ENCODE results near the gene SCGB1D4.

SCGB1D4 gene

GRCh38 chr11:62306227-62306626, 7.4 kb upstream of the SCGB1D4 start:
- in situ Hi-C loops (cut with MboI; ENCODE audit: low pct_unique_long_range_greater_than_20kb, low sequenced_read_pairs): no loop called here

DNA sequence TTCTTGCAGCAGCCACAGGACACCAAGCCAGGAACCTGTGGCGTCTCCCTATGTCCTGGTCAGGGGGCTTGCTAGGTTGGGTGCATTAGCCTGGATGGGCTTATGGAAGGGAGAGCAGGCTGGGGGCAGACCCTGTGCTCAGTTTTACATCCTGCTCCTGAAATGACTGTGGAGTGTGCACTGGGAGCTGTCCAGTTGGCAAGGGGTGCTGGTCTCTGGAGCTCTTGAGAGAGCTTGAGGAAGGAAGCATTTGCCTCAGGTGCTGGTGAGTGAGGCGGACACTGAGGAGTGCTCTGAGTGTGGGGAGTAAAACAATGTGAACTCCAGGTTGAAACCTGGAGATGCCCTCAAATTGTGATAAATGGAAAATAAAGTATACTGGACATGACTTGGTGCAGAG, 3.4 kb downstream of the SCGB1D4 start:
- DNase-seq: peak; percentile 18
- in situ Hi-C loops (cut with MboI; ENCODE audit: low pct_unique_long_range_greater_than_20kb, low sequenced_read_pairs): no loop called here

More at GRCh38 chr11:62306227-62306626, 7.4 kb upstream of the SCGB1D4 start:
- no peak for DNase-seq

- in situ Hi-C loops (cut with MboI; ENCODE audit: low pct_unique_long_range_greater_than_20kb, low sequenced_read_pairs): no loop called here
- DNase-seq: no peak
Observed at GRCh38 chr11:62280452-62280851, 18.4 kb downstream of the SCGB1D4 start.

- in situ Hi-C loops (cut with MboI; ENCODE audit: low pct_unique_long_range_greater_than_20kb, low sequenced_read_pairs): no loop called here
- DNase-seq: no peak
Observed at GRCh38 chr11:62273789-62274275, 25.0 kb downstream of the SCGB1D4 start.

- DNase-seq: no peak
- in situ Hi-C loops (cut with MboI; ENCODE audit: low pct_unique_long_range_greater_than_20kb, low sequenced_read_pairs): no loop called here
Observed at GRCh38 chr11:62273284-62273683, 25.6 kb downstream of the SCGB1D4 start.

- in situ Hi-C loops (cut with MboI; ENCODE audit: low pct_unique_long_range_greater_than_20kb, low sequenced_read_pairs): no loop called here
Observed at GRCh38 chr11:62269654-62270278, 29.1 kb downstream of the SCGB1D4 start, which contains the start of gene SCGB2A2. Gene SCGB2A2, plus strand, starts transcription at chr11:62270158. Its CDS starts 59 bp downstream, at chr11:62270217.

DNA sequence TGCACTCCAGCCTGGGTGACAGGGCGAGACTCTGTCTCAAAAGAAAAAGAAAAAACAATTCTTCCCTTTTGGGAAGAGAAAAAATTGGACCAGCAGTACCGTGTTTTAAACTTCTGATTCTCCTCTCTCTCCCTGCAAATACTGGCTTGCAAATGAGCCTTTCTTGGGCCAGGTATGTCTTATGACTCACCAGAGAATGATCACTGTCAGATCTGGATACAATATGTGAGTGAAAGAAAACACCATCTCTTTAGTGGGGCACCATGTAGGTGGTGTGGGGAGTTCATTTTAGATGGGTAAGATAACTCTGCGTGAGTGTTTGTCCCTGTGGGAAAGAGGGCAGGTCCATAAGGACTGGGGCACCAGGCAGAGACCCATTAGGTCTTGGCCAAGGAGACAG, 31.3 kb downstream of the SCGB1D4 start:
- in situ Hi-C loops (cut with MboI; ENCODE audit: low pct_unique_long_range_greater_than_20kb, low sequenced_read_pairs): no loop called here
- DNase-seq: no peak

More at GRCh38 chr11:62269654-62270278, 29.1 kb downstream of the SCGB1D4 start, which contains the start of gene SCGB2A2:
- no peak for DNase-seq

DNA sequence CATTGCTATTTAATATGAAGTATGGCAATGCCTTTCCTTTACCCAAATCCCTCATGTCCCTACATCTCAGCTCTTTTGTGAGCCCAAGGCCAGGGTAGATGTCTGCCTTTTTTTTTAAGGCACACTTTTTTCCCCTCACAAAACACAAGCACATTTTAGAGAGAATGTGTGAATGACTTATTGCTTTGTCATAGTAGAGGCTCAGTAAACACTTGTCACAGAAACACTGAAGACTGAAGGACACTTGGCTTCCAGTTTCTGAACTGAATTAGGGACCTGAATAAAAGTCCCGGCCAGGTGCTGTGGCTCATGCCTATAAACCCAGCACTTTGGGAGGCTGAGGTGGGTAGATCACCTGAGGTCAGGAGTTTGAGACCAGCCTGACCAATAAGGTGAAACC, 31.8 kb downstream of the SCGB1D4 start:
- in situ Hi-C loops (cut with MboI; ENCODE audit: low pct_unique_long_range_greater_than_20kb, low sequenced_read_pairs): no loop called here
- no peak for DNase-seq

- in situ Hi-C loops (cut with MboI; ENCODE audit: low pct_unique_long_range_greater_than_20kb, low sequenced_read_pairs): no loop called here
- no peak for DNase-seq
Observed at GRCh38 chr11:62266558-62266957, 32.3 kb downstream of the SCGB1D4 start.

DNA sequence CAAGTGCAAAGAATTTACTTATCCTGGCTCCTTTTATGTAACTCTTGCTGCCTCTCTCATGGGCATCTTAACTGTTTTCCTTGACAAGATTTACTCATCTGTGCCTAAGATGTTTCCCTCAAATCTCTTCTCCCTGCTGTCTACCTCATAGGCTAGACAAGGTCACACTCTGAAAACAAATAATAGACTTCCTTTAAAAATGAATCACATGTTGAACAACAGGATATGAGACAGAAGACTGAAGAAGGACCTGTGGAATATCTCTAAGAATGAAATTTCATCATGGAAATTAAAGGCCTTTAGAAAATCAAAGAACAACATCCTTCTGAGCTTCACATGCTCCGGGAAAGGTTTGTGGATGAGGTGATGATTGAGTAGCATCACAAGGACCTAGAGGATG, 34.9 kb downstream of the SCGB1D4 start:
- in situ Hi-C loops (cut with MboI; ENCODE audit: low pct_unique_long_range_greater_than_20kb, low sequenced_read_pairs): no loop called here
- no peak for DNase-seq

DNA sequence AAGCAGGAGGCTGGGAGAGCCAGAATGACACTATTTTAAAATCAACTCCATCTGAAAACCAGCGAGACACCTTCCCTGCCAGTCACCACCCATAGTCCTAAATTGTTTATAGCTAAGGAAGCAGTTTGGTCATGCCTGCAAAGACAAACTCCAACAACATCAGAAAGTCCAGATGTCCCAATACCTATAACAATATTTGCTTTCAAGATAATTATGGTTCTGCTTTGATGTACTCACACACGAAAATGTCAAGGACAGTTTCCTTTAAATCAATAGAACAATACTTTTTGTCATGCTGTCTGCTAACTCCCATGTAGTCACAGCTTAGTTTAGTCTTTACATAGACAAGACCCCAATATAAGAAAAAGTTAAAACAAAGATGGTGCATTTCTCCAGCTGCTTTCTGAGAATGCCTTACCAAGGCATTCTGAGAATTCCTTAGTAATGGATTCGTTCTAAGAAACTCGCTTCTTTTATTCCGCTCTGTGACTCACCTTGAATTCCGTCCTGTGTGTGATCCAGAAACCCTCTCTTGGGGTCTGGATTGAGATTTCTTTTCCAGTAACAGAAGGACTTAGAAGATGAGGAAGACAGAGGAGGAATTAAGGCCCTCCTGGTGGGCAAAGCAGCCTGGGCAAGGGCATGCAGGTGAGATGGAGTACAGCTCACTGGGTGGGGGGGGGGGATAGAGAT, 38.5 kb downstream of the SCGB1D4 start:
- in situ Hi-C loops (cut with MboI; ENCODE audit: low pct_unique_long_range_greater_than_20kb, low sequenced_read_pairs): no loop called here

GRCh38 chr11:62256281-62256680, 42.6 kb downstream of the SCGB1D4 start:
- in situ Hi-C loops (cut with MboI; ENCODE audit: low pct_unique_long_range_greater_than_20kb, low sequenced_read_pairs): no loop called here
- no peak for DNase-seq

More for the DNA sequence above, 38.5 kb downstream of the SCGB1D4 start:
- DNase-seq: no peak

DNA sequence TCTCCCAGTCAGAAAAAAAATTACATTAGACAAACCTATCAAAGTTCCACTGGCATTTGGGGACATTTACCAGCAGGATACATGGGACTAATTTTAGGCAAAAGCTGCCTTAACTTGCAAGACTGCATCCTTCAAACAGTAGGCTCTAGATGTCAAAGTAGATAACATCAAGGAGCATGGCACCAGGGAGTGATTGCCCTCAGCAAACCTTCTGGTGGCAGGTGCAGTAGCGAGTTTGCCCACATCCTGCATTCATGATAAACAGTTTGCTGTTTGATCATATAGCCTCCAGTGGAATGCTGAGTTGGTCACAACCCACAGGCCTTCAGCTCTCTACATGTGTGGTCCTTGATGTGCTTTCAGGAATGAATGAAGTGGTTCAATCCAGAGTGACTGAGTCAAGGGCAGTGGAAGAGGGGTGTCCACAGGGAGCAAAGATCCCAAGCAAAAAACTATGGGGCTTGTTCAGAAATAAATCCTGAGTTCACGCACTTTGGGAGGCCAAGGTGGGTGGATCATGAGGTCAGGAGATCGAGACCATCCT, 44.8 kb downstream of the SCGB1D4 start:
- in situ Hi-C loops (cut with MboI; ENCODE audit: low pct_unique_long_range_greater_than_20kb, low sequenced_read_pairs): no loop called here

GRCh38 chr11:62251698-62252097, 47.2 kb downstream of the SCGB1D4 start:
- in situ Hi-C loops (cut with MboI; ENCODE audit: low pct_unique_long_range_greater_than_20kb, low sequenced_read_pairs): no loop called here
- no peak for DNase-seq

More for the DNA sequence above, 44.8 kb downstream of the SCGB1D4 start:
- no peak for DNase-seq
